ENCODE results near the gene FAM13C.

FAM13C gene

GRCh38 chr10:59325116-59325515 lies 37.2 kb downstream of the FAM13C start:
- no peak for DNase-seq (ENCODE audit: low read depth)
- no peak overlapping the region for H3K4me3 ChIP-seq (ENCODE audit: low read depth, low read length)
- TF ChIP-seq CTCF (IDR thresholded peaks at IDR 0.05; ENCODE audit: low read depth, low read length) (no peak), MAX (IDR thresholded peaks at IDR 0.05; ENCODE audit: low read depth, low read length) (no peak), MYC (IDR thresholded peaks at IDR 0.05; ENCODE audit: low read depth, low read length) (no peak), POLR2A (IDR thresholded peaks at IDR 0.05; ENCODE audit: extremely low read depth, insufficient read length) (no peak)

GRCh38 chr10:59324597-59324996 lies 37.8 kb downstream of the FAM13C start:
- H3K4me3 ChIP-seq (ENCODE audit: low read depth, low read length): no peak overlapping the region
- DNase-seq (ENCODE audit: low read depth): peak; percentile 8
- TF ChIP-seq CTCF (IDR thresholded peaks at IDR 0.05; ENCODE audit: low read depth, low read length) (no peak), MAX (IDR thresholded peaks at IDR 0.05; ENCODE audit: low read depth, low read length) (no peak), POLR2A (IDR thresholded peaks at IDR 0.05; ENCODE audit: extremely low read depth, insufficient read length) (no peak), MYC (IDR thresholded peaks at IDR 0.05; ENCODE audit: low read depth, low read length) (no peak)

GRCh38 chr10:59323831-59324401 lies 38.4 kb downstream of the FAM13C start:
- no peak for TF ChIP-seq MAX (IDR thresholded peaks at IDR 0.05; ENCODE audit: low read depth, low read length)
- TF ChIP-seq CTCF (IDR thresholded peaks at IDR 0.05; ENCODE audit: low read depth, low read length): no peak
- no peak for TF ChIP-seq POLR2A (IDR thresholded peaks at IDR 0.05; ENCODE audit: extremely low read depth, insufficient read length)
- TF ChIP-seq MYC (IDR thresholded peaks at IDR 0.05; ENCODE audit: low read depth, low read length): no peak
- DNase-seq (ENCODE audit: low read depth): no peak
- H3K4me3 ChIP-seq (ENCODE audit: low read depth, low read length): no peak overlapping the region

GRCh38 chr10:59323036-59323459 lies 39.3 kb downstream of the FAM13C start:
- no peak overlapping the region for H3K4me3 ChIP-seq (ENCODE audit: low read depth, low read length)
- TF ChIP-seq CTCF (IDR thresholded peaks at IDR 0.05; ENCODE audit: low read depth, low read length): no peak
- no peak for TF ChIP-seq MYC (IDR thresholded peaks at IDR 0.05; ENCODE audit: low read depth, low read length)
- TF ChIP-seq MAX (IDR thresholded peaks at IDR 0.05; ENCODE audit: low read depth, low read length): no peak
- no peak for TF ChIP-seq POLR2A (IDR thresholded peaks at IDR 0.05; ENCODE audit: extremely low read depth, insufficient read length)
- no peak for DNase-seq (ENCODE audit: low read depth)

- no peak for DNase-seq (ENCODE audit: low read depth)
- no peak overlapping the region for H3K4me3 ChIP-seq (ENCODE audit: low read depth, low read length)
- TF ChIP-seq CTCF (IDR thresholded peaks at IDR 0.05; ENCODE audit: low read depth, low read length): no peak
- no peak for TF ChIP-seq POLR2A (IDR thresholded peaks at IDR 0.05; ENCODE audit: extremely low read depth, insufficient read length)
- TF ChIP-seq MYC (IDR thresholded peaks at IDR 0.05; ENCODE audit: low read depth, low read length): no peak
- TF ChIP-seq MAX (IDR thresholded peaks at IDR 0.05; ENCODE audit: low read depth, low read length): no peak
Observed at GRCh38 chr10:59322131-59322530, 40.2 kb downstream of the FAM13C start.

Data from NB4 (cell line).